Effector CD8-positive, alpha-beta T cell (primary cell): ENCODE results near the gene TMEM128.
"Not testable (repeated sequence)": the region's sequence is repeated elsewhere in the genome, so short reads cannot be mapped to it uniquely, and the experiment has no call there.

Experiments used
- DNase-seq: peaks from one replicate; lab custom pipeline; 2025; lab: John Stamatoyannopoulos, UW

The TMEM128 gene

DNA sequence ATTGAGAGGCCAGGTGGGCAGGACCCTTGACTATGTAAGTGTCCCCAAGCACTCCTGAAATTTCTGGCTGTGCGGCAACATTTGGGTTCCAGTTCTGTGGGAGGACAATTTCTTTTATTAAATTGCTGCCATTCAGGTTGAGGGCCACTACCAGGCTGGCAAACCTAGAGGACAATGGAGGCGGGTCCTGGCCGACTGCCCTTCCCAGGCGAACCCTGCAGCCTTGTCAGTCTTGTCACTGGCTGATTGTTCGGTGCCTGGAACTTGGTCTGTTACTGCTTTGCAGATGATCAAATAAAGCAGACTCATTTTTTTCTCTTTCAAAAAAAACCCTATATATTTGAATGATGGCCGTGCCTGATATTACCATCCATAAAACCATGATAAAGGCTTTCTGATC lies 6.6 kb upstream of the TMEM128 start:
- no peak for DNase-seq

DNA sequence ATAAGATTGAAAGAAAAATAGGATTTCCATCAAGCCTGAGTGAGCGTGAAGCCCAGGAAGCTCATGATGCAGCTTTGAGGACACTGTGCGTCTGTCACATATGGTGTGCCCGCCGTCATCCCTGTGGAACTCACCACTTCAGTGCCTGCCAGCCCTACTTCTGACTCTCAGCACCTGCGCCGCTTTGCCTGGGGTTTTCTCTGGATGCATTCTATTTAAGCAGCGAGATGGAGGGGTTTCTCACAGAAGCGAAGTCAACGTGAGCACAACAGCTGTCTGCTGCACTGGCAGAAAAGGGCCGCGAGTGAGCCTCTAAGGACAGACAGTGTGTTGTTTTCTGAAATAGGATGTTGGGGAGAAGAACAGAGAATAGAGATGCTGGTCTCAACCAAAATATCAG lies 6.2 kb upstream of the TMEM128 start:
- no peak for DNase-seq

DNA sequence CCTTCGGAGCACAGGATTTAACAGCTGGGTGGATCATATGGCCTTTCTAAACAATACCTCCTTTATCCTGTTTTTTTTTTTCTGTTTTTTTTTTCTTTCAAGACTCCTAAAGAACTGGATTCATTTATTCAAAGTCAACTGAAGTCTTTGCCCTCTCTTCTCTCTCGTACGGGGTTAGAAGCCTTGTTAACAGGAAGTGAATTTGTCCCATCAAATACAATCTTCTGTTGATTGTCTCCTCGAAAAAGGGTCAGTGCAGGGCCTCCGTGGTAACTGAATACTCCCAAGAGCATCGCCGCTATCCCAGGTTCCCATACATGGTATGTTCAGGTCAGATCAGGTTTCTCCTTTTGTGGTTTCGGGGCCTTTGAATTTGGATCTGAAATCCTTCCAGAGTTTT lies 1.8 kb upstream of the TMEM128 start:
- DNase-seq: no peak

DNA sequence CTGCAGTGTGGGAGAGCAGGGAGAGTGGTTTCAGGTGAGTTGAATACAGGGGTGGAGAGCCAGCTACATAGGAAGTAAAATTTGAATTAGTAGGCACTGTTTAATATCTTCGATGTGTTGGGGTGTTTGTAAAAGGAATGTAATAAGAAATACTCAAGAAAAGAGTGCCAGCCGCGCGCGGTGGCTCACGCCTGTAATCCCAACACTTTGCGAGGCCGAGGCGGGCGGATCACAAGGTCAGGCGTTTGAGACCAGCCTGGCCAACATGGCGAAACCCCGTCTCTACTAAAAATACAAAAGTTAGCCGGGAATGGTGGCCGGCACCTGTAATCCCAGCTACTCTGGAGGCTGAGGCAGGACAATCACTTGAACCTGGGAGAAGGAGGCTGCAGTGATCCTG lies 1.3 kb upstream of the TMEM128 start:
- DNase-seq: not testable (repeated sequence)

DNA sequence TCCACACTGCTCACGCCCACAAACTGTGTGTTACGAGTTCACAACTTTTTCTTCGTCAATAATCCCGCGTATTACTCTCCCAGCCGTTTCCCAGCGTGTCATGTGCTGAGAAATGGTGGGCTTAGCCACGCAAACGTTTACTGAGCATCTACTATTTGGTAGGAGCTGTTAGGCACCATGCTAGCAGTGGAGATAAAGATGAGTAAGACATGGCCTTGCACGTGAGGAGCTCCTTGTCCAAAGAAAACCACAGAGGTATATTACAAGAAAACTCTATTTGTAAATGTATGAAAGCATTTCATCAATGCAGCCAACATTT lies 821 bp upstream of the TMEM128 start:
- DNase-seq: no peak

DNA sequence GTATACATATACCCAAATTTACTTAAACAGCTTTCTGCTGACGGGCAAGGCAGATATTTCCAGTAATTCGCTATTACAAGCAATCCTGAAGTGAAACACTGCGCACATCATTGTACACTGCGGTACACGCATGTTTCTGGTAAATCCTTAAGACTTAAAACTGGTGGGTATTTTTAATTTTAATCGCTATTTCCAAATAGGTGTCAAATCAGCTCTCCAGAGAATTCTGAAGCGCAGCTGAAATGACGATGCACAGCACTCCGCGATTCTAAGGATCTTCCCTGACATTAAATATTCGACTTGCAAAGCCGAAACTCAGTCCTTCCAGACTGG lies 361 bp downstream of the TMEM128 start:
- DNase-seq: no peak

DNA sequence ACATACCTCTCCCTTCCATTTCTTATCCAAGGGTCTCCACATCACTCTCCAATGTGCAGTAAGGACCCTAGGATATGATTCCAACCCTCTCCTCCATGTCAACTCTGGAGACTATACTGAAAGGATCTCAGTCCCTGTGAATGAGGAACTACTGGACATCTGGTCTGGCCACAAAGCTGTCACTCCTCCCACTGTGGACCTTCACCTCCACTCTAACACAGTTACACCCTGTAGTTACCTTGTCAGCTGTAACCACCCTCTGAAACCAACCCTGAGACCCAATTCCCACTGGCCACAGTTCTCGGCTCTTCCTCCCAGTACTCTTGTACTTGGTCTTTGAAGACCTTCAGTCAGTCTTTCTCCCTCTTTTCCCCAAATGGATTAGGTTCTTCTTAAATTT lies 2.9 kb downstream of the TMEM128 start:
- no peak for DNase-seq

DNA sequence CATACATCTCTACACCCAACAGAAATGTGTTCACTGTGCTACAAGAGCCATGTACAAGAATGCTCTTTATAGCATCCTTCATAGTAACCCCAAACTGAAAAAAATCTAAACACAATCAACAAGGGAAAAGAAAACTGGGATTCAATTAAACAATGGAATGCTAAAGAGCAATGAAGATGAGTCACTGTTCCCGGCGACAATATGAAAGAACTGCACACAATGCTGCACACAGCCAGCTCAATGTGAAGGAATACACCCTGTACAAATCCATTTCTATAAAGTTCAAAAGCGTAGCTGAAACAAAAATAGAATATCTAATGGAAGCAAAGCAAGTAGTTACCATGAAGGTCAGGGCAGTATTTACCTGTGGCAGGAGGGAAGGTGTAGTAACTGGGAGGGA lies 8.5 kb downstream of the TMEM128 start:
- DNase-seq: not testable (repeated sequence)

DNA sequence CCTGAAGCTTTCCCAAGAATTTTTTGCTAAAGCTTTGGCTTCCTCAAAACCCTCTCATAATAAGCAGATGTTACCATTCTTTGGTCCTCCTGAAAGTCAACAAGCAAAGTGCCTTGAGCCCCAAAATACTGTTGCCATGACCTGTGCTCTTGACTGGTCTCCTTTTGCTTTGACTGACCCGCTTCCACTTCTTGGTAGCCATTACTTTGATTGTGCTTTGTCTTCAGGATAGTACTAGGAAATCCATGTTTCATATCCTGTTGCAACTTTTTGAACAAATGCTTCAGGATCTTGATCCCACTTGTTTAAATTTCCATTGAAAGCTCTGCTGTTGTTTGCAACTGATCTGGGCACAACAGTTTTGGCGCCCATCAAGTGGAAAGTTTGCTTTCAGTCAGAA lies 14.4 kb downstream of the TMEM128 start:
- DNase-seq: no peak

DNA sequence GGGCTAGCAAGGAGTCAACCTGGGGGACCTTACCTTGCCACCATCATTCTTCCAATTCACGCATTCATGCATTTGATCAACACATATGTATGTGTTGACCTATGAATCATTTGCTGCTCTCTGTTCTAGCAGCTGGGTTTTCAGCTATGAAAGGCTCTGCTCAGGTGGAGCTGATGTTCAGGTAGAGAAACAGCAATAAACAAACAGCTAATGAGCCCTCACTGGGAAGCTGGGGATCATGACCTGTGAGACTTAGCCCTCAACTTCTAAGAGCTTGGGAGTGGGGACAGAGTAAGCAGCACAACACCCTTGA lies 19.7 kb downstream of the TMEM128 start:
- DNase-seq: no peak

DNA sequence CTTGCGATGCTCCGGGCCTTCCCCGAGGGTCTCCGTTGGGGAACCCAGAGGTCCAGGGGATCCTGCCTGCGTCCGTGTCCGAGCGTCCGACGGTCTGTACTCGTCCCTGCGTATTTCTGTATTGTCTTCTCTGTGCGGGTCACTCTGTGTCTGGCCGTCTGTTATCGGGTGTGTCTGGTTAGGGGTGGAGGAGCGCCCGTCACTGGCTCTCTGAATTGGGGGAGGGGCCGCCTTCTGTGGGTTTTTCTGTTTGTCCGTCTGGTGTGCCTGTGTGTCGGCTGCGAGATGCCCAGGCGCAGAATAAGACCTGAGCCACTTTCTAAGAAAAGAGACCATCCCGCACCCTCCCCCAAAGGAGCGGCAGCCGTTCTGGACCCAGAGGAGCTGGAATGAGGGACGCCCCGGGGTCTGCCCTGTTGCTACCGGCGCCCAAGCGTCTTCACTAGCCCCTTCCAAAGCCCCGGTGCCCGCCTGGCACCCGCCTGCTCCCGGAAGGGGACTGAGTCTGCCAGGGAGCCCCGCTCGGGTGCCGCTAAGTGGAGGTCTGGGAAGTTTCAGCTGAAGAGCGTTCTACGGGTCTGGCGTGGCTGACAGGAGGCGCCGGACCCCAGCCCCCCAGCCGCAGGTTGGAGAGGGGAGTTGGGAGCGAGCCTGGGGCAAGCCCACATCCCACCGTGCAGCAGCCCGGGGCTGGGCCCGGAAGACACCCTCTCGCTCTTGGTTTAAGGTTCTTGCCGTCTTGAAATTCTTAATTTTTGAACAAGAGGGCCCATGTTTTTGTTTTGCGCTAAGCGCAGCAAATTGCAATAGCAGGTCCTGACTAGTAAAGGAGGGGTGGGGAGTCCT lies 20.3 kb downstream of the TMEM128 start:
- DNase-seq: no peak

DNA sequence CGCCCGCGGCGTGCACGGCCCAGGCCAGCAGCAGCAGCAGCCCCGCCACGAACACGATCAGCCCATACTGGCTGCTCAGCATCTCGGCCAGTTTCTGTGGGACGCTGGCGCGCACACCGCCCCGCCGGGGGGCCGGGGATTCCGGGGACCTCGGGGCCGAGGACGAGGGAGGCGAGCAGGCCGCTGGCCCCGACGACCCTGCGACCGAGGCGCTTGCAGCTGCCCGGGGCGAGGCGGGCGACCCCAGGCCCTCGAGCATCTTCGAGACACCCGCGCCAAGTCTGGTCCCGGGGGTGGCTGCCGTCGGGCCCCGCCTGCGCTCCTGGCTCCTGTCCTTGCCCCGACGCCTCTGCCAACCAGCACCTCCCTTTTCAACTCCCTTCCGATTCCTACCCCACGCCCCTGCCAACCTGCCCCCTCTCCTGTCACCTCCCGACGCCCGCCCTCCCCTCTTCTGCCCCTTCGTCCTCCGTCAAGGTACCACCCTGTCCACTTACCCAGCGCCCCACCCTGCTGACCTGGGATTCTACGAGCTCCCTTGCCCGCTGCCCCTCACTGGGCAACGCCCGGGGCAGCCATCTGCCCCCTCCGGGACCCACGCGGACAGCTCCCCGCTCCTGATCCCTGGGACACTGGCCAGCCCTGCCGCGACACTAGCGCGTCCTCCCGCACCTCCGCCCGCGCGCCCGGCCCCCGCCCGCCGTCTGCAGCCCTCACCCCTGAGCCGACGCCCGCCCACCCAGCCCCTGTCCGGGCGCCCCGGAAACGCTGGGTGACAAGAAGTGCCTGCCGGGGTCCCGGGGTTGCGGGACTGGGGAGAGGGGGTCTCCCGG lies 21.2 kb downstream of the TMEM128 start, which contains the start of gene OTOP1:
Gene OTOP1 (minus strand): TSS at position 324 of the 833 bp plus-strand sequence. CDS start 65 bp downstream, at position 259.
- DNase-seq: no peak

DNA sequence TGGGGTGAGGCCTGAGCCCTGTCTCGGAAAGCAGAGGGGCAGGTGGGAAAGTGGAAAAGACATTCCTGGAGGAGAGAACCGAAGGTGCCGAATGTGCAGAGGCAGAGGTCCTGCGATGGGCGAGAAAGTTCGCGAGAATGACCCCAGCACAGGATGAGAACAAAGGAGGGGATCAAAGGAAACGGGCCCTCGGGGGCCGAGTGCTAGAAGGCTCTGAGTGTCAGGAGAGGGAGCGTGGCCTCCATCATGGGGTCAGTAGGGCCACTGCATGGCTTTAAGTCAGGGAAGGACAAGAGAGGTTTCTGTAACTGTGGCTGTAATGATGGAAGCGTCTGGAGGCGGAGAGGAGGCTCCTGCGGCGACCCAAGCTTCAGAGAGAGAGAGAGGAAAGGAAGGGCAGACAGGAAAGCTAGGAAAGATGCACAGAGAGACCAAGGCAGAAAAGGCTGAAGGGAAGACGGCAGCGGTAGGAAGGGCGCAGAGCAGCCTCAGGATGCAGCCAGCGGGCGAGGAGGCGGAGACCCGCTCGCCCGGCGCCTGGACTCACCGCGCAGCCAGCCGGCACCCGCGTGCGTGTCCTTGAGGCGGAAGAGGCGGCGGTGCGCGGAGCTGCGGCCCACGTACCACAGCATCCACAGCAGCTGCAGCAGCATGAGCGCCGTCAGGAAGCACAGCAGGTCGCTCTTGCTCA lies 22.0 kb downstream of the TMEM128 start:
- DNase-seq: no peak

DNA sequence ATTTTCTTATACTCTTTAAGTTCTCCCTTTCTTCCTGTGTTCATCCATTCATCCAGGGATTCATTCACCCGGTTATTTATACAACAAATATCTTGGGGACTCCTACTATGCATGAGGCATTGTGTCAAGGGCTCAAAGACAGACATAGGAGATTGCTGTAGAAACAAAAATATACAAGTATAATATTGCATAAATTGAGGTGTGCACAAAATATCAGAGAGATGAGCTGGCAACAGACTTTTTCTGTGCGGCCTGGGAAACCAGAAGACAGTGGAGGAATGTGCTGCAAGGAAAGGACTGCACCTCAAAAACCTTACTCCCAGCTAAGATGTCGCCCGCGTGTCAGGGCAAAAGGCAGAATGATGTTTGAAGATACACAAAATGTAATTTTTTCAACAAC lies 30.9 kb downstream of the TMEM128 start:
- no peak for DNase-seq

DNA sequence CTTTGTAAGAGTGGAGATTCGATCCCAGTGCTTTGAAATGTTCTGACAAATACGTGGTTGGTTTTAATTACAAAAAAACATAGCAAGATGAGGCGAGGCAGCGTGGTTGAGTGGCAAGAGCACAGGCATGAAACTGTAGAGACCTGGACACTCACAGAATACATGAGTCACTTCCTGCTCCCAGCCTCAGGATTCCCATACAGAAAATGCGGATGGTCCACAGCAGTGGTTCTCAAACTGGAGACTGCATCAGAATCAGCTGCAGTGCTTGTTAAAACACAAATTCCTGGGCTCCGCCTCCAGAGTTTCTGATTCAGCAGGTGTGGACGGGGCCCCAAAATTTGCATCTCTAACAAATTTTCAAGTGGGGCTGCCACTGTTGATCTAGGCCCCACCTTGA lies 31.4 kb downstream of the TMEM128 start:
- DNase-seq: no peak

DNA sequence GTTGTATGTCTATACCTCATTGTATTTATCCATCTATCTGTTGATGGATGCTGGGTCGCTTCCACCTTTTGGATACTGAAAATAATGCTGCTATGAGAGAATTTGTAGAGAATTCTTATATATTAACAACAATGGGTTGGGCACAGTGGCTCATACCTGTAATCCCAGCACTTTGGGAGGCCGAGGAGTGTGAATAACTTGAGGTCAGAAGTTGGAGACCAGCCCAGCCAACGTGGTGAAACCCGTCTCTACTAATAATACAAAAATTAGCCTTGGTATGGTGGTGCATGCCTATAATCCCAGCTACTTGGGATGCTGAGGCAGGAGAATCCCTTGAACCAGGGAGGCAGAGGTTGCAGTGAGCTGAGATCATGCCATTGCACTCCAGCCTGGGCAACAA lies 34.3 kb downstream of the TMEM128 start:
- not testable (repeated sequence) for DNase-seq

DNA sequence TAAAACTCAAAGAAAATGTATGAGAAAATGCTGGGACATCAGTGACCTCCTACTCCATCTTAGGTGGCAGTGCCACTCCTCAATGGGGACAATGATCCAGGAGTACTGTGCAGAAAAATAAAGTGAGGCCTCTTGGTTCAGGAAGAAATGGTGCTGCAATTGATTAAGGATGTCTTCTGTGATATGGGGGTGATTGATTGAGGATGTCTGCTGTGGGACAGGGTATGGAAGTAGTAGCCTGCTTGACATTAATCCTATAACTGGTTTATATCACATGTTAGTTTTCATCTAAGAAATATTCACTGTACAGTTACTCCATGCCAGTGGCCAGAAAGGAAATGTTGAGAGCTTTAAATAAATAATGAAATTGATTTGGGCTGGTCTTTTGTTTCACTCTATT lies 41.8 kb downstream of the TMEM128 start:
- no peak for DNase-seq

DNA sequence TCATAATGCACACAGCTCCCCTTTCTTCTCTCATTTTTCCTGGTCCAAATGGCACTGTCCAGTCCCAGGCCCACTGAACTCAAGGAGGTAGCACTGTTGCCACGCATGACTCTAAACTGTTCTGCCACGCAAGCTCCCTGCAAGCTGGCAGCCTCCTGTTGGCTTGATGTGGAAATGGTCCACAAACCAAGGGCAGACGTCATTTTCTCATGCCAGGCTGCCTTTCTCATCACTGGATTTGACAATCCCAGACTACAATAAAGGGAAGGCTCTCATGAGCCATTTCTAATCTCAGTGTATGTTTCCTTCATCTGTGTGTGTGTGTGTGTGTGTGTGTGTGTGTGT lies 43.6 kb downstream of the TMEM128 start:
- no peak for DNase-seq

DNA sequence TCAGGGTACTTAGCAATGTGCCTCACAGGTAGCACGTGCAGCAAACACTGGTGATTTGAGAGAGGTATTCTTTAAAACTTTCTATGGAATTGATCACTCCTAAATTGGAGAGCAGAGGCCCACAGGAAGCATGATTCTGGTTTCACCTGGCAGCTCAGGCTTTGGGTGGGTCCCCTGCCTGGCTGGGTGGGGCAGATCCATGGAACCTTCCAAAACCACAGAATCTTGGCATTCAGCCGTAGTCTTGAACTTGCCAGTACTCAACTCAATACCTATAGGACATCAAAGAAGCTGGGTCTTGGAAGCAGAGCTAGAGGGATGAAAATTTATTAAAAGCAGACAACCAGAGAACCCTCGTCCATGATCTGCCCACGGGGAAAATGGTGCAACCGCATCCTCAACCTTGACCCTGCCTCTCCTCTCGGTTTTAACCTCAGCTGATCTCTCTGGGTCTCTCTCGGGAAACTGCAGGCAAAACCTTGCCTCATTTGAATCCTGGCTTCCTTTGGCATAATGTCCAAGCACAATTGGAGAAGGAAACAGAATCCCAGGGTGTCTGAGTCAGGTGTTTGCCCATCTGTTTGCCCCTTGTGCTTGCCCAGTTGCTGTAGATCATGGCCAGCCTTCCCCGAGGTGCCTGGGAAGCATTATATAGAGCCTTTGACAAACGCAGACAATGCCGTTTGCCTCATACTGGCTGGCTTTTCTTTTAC lies 44.2 kb downstream of the TMEM128 start:
- DNase-seq: no peak

DNA sequence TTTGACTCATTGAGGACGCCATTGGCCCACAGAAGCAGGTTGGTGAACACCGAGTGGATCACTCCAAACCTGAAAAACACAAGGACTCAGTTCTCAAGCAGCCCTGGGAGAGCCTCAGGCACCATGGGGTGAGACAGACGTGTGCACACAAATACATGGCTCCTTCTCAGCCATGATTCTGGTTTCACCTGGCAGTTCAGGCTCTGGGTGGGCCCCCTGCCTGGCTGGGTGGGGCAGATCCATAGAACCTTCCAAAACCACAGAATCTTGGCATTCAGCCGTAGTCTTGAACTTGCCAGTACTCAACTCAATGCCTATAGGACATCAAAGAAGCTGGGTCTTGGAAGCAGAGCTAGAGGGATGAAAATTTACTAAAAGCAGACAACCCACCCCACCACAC lies 45.5 kb downstream of the TMEM128 start:
- no peak for DNase-seq

DNA sequence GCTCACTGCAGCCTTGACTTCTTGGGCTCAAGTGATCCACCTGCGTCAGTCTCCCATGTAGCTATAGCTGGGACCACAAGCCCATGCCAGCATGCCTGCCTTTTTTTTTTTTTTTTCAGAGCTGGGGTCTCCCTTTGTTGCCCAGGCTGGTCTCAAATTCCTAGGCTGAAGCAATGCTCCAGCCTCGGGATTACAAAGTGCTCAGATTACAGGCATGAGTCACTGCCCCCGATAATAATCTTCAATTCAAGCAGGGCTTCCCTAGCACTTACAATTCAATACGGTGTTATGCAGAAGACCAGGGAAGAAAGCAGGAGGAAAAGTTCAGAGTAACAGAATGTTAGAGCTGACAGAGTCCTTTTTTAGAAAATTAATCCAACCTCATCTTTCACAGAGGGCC lies 47.4 kb downstream of the TMEM128 start:
- no peak for DNase-seq

DNA sequence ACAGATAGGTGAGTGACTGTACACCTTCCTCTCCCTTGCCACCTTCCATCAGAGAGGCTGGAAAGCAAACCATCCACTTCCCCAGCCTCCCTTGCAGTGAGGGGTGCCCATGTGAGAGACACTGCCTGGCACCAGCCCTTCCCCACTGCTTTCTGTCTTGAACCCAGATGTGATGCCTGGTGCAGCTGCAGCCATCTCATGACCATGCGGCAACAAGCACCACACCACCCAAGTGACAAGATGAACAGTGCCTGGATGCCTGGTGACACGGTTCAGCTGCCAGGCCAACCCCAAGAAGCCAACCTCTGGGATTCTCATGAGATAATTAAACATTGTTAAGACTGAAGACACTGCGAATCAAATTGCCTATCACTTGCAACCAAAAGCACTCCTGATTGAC lies 52.7 kb downstream of the TMEM128 start:
- DNase-seq: no peak
